Neutrophil (primary cell): ENCODE measurements around the gene CHMP1A.

ENCODE experiments used
- H3K27ac ChIP-seq: fragments of 200-600 bp; sonication (generic); 2 replicates; pipeline ENCODE4 v1.5.1; 2016; ENCODE audit warnings: mild to moderate bottlenecking, moderate library complexity
- H3K27me3 ChIP-seq: fragments of 200-600 bp; sonication (generic); 2 replicates; pipeline ENCODE4 v1.6.0; 2016; ENCODE audit warnings: mild to moderate bottlenecking
- H3K36me3 ChIP-seq: fragments of 200-600 bp; sonication (generic); 2 replicates; pipeline ENCODE4 v1.5.1; 2017
- H3K4me1 ChIP-seq, 2 experiments: fragments of 200-600 bp in 1 of 2; sonication (generic) in 1 of 2; 1 replicate in 1 of 2; 2 replicates in 1 of 2; pipeline versions ENCODE4 v1.5.1 to v1.6.1; 2013 to 2016; ENCODE audit warnings: low read depth in 1 of 2, low read length in 1 of 2, mild to moderate bottlenecking in 1 of 2, moderate library complexity in 1 of 2; ENCODE audit not compliant: control insufficient read depth in 1 of 2, insufficient read depth in 1 of 2
- H3K4me3 ChIP-seq, 2 experiments: fragments of 200-600 bp in 1 of 2; sonication (generic) in 1 of 2; 1 replicate in 1 of 2; 2 replicates in 1 of 2; pipeline ENCODE4 v1.5.1; 2013 to 2016; ENCODE audit warnings: low read depth in 1 of 2, low read length in 1 of 2, mild to moderate bottlenecking in 1 of 2, moderate library complexity in 1 of 2
- H3K9me3 ChIP-seq: fragments of 200-600 bp; sonication (generic); 2 replicates; pipeline ENCODE4 v1.5.1; 2016
- CTCF ChIP-seq: fragments of 200-600 bp; sonication (generic); IDR thresholded peaks from 2 replicates; pipeline ENCODE4 v1.5.1; 2016; ENCODE audit warnings: antibody characterized with exemption

The CHMP1A gene

GRCh38 chr16:89599902-89600301 is 57.6 kb downstream of the CHMP1A start:
- Histone ChIP-seq H3K36me3 (no peaks in the 10 kb centered on the region), H3K4me1 (no peaks in the 10 kb centered on the region), H3K27me3 (peaks cover 20% of the 10 kb centered on the region), H3K9me3 (no peaks in the 10 kb centered on the region), H3K27ac (no peak overlapping the region), H3K4me3 (no peak overlapping the region)
- TF ChIP-seq CTCF = no peak

GRCh38 chr16:89599451-89599858 is 58.1 kb downstream of the CHMP1A start:
- no peak overlapping the region for H3K27ac ChIP-seq
- H3K36me3 ChIP-seq = no peaks in the 10 kb centered on the region
- H3K4me1 ChIP-seq = no peaks in the 10 kb centered on the region
- peaks cover 20% of the 10 kb centered on the region for H3K27me3 ChIP-seq
- no peaks in the 10 kb centered on the region for H3K9me3 ChIP-seq
- no peak for TF ChIP-seq CTCF
- H3K4me3 ChIP-seq = no peak overlapping the region

GRCh38 chr16:89598199-89598598 is 59.3 kb downstream of the CHMP1A start:
- H3K4me1 ChIP-seq = no peaks in the 10 kb centered on the region
- H3K27me3 ChIP-seq = peaks cover 17% of the 10 kb centered on the region
- H3K36me3 ChIP-seq = no peaks in the 10 kb centered on the region
- H3K9me3 ChIP-seq = no peaks in the 10 kb centered on the region
- no peak for TF ChIP-seq CTCF
- no peak overlapping the region for H3K27ac ChIP-seq
- no peak overlapping the region for H3K4me3 ChIP-seq

- Histone ChIP-seq H3K4me3 (no peak overlapping the region), H3K36me3 (no peaks in the 10 kb centered on the region), H3K27ac (no peak overlapping the region), H3K9me3 (no peaks in the 10 kb centered on the region), H3K27me3 (peaks cover 6% of the 10 kb centered on the region), H3K4me1 (no peaks in the 10 kb centered on the region)
- TF ChIP-seq CTCF = no peak
These were observed 60.4 kb downstream of the CHMP1A start for GRCh38 chr16:89596957-89597649.

- Histone ChIP-seq H3K27me3 (no peaks in the 10 kb centered on the region), H3K4me1 (no peaks in the 10 kb centered on the region), H3K4me3 (no peak overlapping the region), H3K27ac (no peak overlapping the region), H3K36me3 (no peaks in the 10 kb centered on the region), H3K9me3 (no peaks in the 10 kb centered on the region)
- no peak for TF ChIP-seq CTCF
These were observed 61.3 kb downstream of the CHMP1A start for GRCh38 chr16:89596061-89596689.
